ENCODE results near the gene DAPK1.

Gene DAPK1

GRCh38 chr9:87657893-87658292 lies 160.2 kb downstream of the DAPK1 start:
- no peak overlapping the region for H3K27ac ChIP-seq (ENCODE audit: low read length)
- no peaks in the 10 kb centered on the region for H3K36me3 ChIP-seq (replicated peaks; ENCODE audit: low read depth, low read length)
- H3K4me1 ChIP-seq (ENCODE audit: low read length): no peaks in the 10 kb centered on the region

GRCh38 chr9:87658511-87658910 lies 160.8 kb downstream of the DAPK1 start:
- no peak overlapping the region for H2AFZ ChIP-seq (ENCODE audit: low read depth, low read length)
- no peak for TF ChIP-seq CTCF (IDR thresholded peaks at IDR 0.05; ENCODE audit: low read depth, low read length)
- no peak for TF ChIP-seq EZH2phosphoT487 (IDR thresholded peaks at IDR 0.05; ENCODE audit: low read depth)

More at GRCh38 chr9:87657893-87658292, 160.2 kb downstream of the DAPK1 start:
- H3K27me3 ChIP-seq (ENCODE audit: low read depth, low read length): no peaks in the 10 kb centered on the region
- H2AFZ ChIP-seq (ENCODE audit: low read depth, low read length): no peak overlapping the region
- no peaks in the 10 kb centered on the region for H3K9me3 ChIP-seq (ENCODE audit: insufficient read depth, low read length)
- H3K4me3 ChIP-seq (ENCODE audit: low read length): no peak overlapping the region
- no peaks in the 10 kb centered on the region for H4K20me1 ChIP-seq (ENCODE audit: insufficient read depth, low read length)
- no peak overlapping the region for H3K4me2 ChIP-seq (ENCODE audit: low read length)
- H3K79me2 ChIP-seq (ENCODE audit: low read length): no peaks in the 10 kb centered on the region
- TF ChIP-seq CTCF (IDR thresholded peaks at IDR 0.05; ENCODE audit: low read depth, low read length) (no peak), EZH2phosphoT487 (IDR thresholded peaks at IDR 0.05; ENCODE audit: low read depth) (no peak)
- H3K9ac ChIP-seq (ENCODE audit: low read length): no peak overlapping the region

GRCh38 chr9:87659534-87660419 lies 162.1 kb downstream of the DAPK1 start:
- Histone ChIP-seq H4K20me1 (ENCODE audit: insufficient read depth, low read length) (no peaks in the 10 kb centered on the region), H3K9ac (ENCODE audit: low read length) (no peak overlapping the region), H3K9me3 (ENCODE audit: insufficient read depth, low read length) (no peaks in the 10 kb centered on the region), H3K4me2 (ENCODE audit: low read length) (no peak overlapping the region), H3K36me3 (replicated peaks; ENCODE audit: low read depth, low read length) (no peaks in the 10 kb centered on the region), H3K27me3 (ENCODE audit: low read depth, low read length) (no peaks in the 10 kb centered on the region), H2AFZ (ENCODE audit: low read depth, low read length) (no peak overlapping the region), H3K27ac (ENCODE audit: low read length) (no peak overlapping the region), H3K79me2 (ENCODE audit: low read length) (no peaks in the 10 kb centered on the region), H3K4me3 (ENCODE audit: low read length) (no peak overlapping the region), H3K4me1 (ENCODE audit: low read length) (no peaks in the 10 kb centered on the region)
- TF ChIP-seq CTCF (IDR thresholded peaks at IDR 0.05; ENCODE audit: low read depth, low read length) (no peak), EZH2phosphoT487 (IDR thresholded peaks at IDR 0.05; ENCODE audit: low read depth) (no peak)

More at GRCh38 chr9:87658511-87658910, 160.8 kb downstream of the DAPK1 start:
- H3K9me3 ChIP-seq (ENCODE audit: insufficient read depth, low read length): no peaks in the 10 kb centered on the region
- no peaks in the 10 kb centered on the region for H3K36me3 ChIP-seq (replicated peaks; ENCODE audit: low read depth, low read length)
- no peaks in the 10 kb centered on the region for H3K79me2 ChIP-seq (ENCODE audit: low read length)
- H3K4me3 ChIP-seq (ENCODE audit: low read length): no peak overlapping the region
- no peak overlapping the region for H3K27ac ChIP-seq (ENCODE audit: low read length)
- no peaks in the 10 kb centered on the region for H3K4me1 ChIP-seq (ENCODE audit: low read length)
- no peaks in the 10 kb centered on the region for H3K27me3 ChIP-seq (ENCODE audit: low read depth, low read length)
- H4K20me1 ChIP-seq (ENCODE audit: insufficient read depth, low read length): no peaks in the 10 kb centered on the region
- H3K4me2 ChIP-seq (ENCODE audit: low read length): no peak overlapping the region
- H3K9ac ChIP-seq (ENCODE audit: low read length): no peak overlapping the region

- H3K36me3 ChIP-seq (replicated peaks; ENCODE audit: low read depth, low read length): no peaks in the 10 kb centered on the region
- H3K4me3 ChIP-seq (ENCODE audit: low read length): no peak overlapping the region
Measured at GRCh38 chr9:87661241-87661640, 163.6 kb downstream of the DAPK1 start.

More at GRCh38 chr9:87661241-87661640, 163.6 kb downstream of the DAPK1 start:
- H3K27me3 ChIP-seq (ENCODE audit: low read depth, low read length): no peaks in the 10 kb centered on the region
- H3K4me2 ChIP-seq (ENCODE audit: low read length): no peak overlapping the region
- H3K4me1 ChIP-seq (ENCODE audit: low read length): no peaks in the 10 kb centered on the region
- no peak overlapping the region for H3K27ac ChIP-seq (ENCODE audit: low read length)
- no peaks in the 10 kb centered on the region for H3K79me2 ChIP-seq (ENCODE audit: low read length)
- no peak overlapping the region for H3K9ac ChIP-seq (ENCODE audit: low read length)
- no peak overlapping the region for H2AFZ ChIP-seq (ENCODE audit: low read depth, low read length)
- no peaks in the 10 kb centered on the region for H3K9me3 ChIP-seq (ENCODE audit: insufficient read depth, low read length)
- no peak for TF ChIP-seq EZH2phosphoT487 (IDR thresholded peaks at IDR 0.05; ENCODE audit: low read depth)
- no peak for TF ChIP-seq CTCF (IDR thresholded peaks at IDR 0.05; ENCODE audit: low read depth, low read length)
- H4K20me1 ChIP-seq (ENCODE audit: insufficient read depth, low read length): no peaks in the 10 kb centered on the region
